CD14-positive monocyte (primary cell): ENCODE data around the gene NDUFV3. TPM values are rescaled to one million over a fixed set of nuclear protein-coding genes. Genes with fewer than 3 reads are reported as not detected.
"Not testable (repeated sequence)": the region's sequence is repeated elsewhere in the genome, so short reads cannot be mapped to it uniquely, and the experiment has no call there.

Experiments used
- DNase-seq, 3 donors: peaks; one replicate each; pipeline ENCODE4 v3.0.0-alpha.2; 2011 to 2022
- H2AFZ ChIP-seq: 2 replicates; pipeline ENCODE4 v1.6.0; 2012; ENCODE audit warnings: mild to moderate bottlenecking, low read depth, low read length, inconsistent platforms; ENCODE audit not compliant: insufficient read depth, poor library complexity, severe bottlenecking
- H3K27ac ChIP-seq, 2 donors: 1 replicate in 1 of 2; 2 replicates in 1 of 2; pipeline ENCODE4 v1.5.1; 2012 to 2013; ENCODE audit warnings: low read length in 2 of 2, control low read depth in 1 of 2, inconsistent platforms in 1 of 2, low read depth in 1 of 2, mild to moderate bottlenecking in 1 of 2
- H3K27me3 ChIP-seq, 2 donors: one replicate each; pipeline versions ENCODE4 v1.6.0 to v1.6.1; 2011 to 2013; ENCODE audit warnings: low read length in 2 of 2; ENCODE audit not compliant: control insufficient read depth in 2 of 2, insufficient read depth in 2 of 2
- H3K36me3 ChIP-seq, 2 donors: replicated peaks in 1 of 2; 1 replicate in 1 of 2; 2 replicates in 1 of 2; pipeline versions ENCODE4 v1.5.1 to v1.6.1; 2012 to 2013; ENCODE audit warnings: low read length in 2 of 2, control low read depth in 1 of 2, inconsistent platforms in 1 of 2, mild to moderate bottlenecking in 1 of 2; ENCODE audit not compliant: insufficient read depth in 2 of 2, control insufficient read depth in 1 of 2
- H3K4me1 ChIP-seq, 2 donors: 1 replicate in 1 of 2; 2 replicates in 1 of 2; pipeline versions ENCODE4 v1.5.1 to v1.6.1; 2012 to 2013; ENCODE audit warnings: low read length in 2 of 2, control low read depth in 1 of 2, inconsistent platforms in 1 of 2, mild to moderate bottlenecking in 1 of 2, moderate library complexity in 1 of 2; ENCODE audit not compliant: insufficient read depth in 2 of 2, control insufficient read depth in 1 of 2
- H3K4me2 ChIP-seq: replicated peaks from 2 replicates; pipeline ENCODE3; 2012; ENCODE audit warnings: low read length, moderate library complexity, mild to moderate bottlenecking; ENCODE audit not compliant: poor library complexity, severe bottlenecking; ENCODE audit errors: extremely low read depth
- H3K4me3 ChIP-seq, 3 experiments: fragments of 200-600 bp in 1 of 3; sonication (generic) in 1 of 3; replicated peaks in 1 of 3; 1 replicate in 2 of 3; 2 replicates in 1 of 3; pipeline ENCODE4 v1.5.1; 2011 to 2013; ENCODE audit warnings: low read length in 3 of 3, mild to moderate bottlenecking in 3 of 3, control low read depth in 2 of 3, low read depth in 2 of 3, inconsistent platforms in 1 of 3, moderate library complexity in 1 of 3
- H3K79me2 ChIP-seq: 2 replicates; pipeline ENCODE4 v1.6.0; 2012; ENCODE audit warnings: mild to moderate bottlenecking, control low read depth, inconsistent platforms, low read length, moderate library complexity; ENCODE audit not compliant: insufficient read depth
- H3K9ac ChIP-seq: 2 replicates; pipeline ENCODE4 v1.6.0; 2017; ENCODE audit warnings: low read length, mild to moderate bottlenecking; ENCODE audit not compliant: insufficient read depth, poor library complexity, severe bottlenecking
- H3K9me3 ChIP-seq, 2 donors: replicated peaks in 1 of 2; 1 replicate in 1 of 2; 2 replicates in 1 of 2; pipeline versions ENCODE4 v1.5.1 to v1.6.1; 2012 to 2013; ENCODE audit warnings: low read length in 2 of 2, control low read depth in 1 of 2; ENCODE audit not compliant: control insufficient read depth in 1 of 2, insufficient read depth in 1 of 2
- H4K20me1 ChIP-seq: 2 replicates; pipeline ENCODE4 v1.6.0; 2012; ENCODE audit warnings: mild to moderate bottlenecking, low read length, control low read depth, moderate library complexity; ENCODE audit not compliant: insufficient read depth
- H3K27ac Mint-ChIP-seq, 7 donors: one replicate each; pipeline ENCODE4 v1.8.0; 2020; ENCODE audit warnings: mild to moderate bottlenecking in 7 of 7, mixed read lengths in 7 of 7, moderate library complexity in 6 of 7, inconsistent platforms in 2 of 7
- H3K27me3 Mint-ChIP-seq, 3 donors: one replicate each; pipeline ENCODE4 v1.8.0; 2021 to 2022; ENCODE audit warnings: low read depth in 3 of 3, mild to moderate bottlenecking in 3 of 3, mixed read lengths in 3 of 3, moderate library complexity in 3 of 3, inconsistent platforms in 1 of 3
- H3K36me3 Mint-ChIP-seq, 2 donors: one replicate each; pipeline ENCODE4 v1.8.0; 2020; ENCODE audit warnings: mixed read lengths in 2 of 2, inconsistent platforms in 1 of 2, mild to moderate bottlenecking in 1 of 2
- H3K4me1 Mint-ChIP-seq: one replicate; pipeline ENCODE4 v1.8.0; 2020; ENCODE audit warnings: mild to moderate bottlenecking, mixed read lengths
- H3K4me3 Mint-ChIP-seq, 2 donors: one replicate each; pipeline ENCODE4 v1.8.0; 2020; ENCODE audit warnings: mild to moderate bottlenecking in 2 of 2, mixed read lengths in 2 of 2, moderate library complexity in 1 of 2
- H3K9me3 Mint-ChIP-seq, 7 donors: one replicate each; pipeline ENCODE4 v1.8.0; 2020 to 2022; ENCODE audit warnings: mixed read lengths in 7 of 7, mild to moderate bottlenecking in 6 of 7, moderate library complexity in 6 of 7, inconsistent platforms in 2 of 7
- CTCF ChIP-seq: fragments of 200-600 bp; IDR thresholded peaks from one replicate; pipeline ENCODE4 v1.8.0; 2022; ENCODE audit warnings: antibody characterized with exemption, mild to moderate bottlenecking
- WGBS: methylation state at CpG from one replicate; pipeline ENCODE4 v1.1.5; 2013; ENCODE audit warnings: missing lambda C conversion rate; ENCODE audit not compliant: insufficient coverage; 5-methylcytosine and 5-hydroxymethylcytosine counted together
- intact Hi-C, 2 donors: fragments of 100-400 bp; cut with micrococcal nuclease; formaldehyde crosslinking; loops; one replicate each; pipeline versions ENCODE4 v1.15.0 to v1.15.1; 2023
- polyA plus RNA-seq, 3 donors: library from polyadenylated mRNA; depleted of rRNA in 1 of 3; unstranded in 2 of 3; stranded (reverse) in 1 of 3; fragments of 300-500 nt in 2 of 3; fragments of >200 nt in 1 of 3; fragmentation: Illumina TruSeq in 2 of 3; gene quantifications; 1 replicate in 2 of 3; 2 replicates in 1 of 3; pipeline ENCODE4 v1.2.3, GENCODE V29; 2012 to 2021

Gene NDUFV3
- polyA plus RNA-seq, 3 donors, result 18.2 to 35.5 (median 28.0) TPM

DNA sequence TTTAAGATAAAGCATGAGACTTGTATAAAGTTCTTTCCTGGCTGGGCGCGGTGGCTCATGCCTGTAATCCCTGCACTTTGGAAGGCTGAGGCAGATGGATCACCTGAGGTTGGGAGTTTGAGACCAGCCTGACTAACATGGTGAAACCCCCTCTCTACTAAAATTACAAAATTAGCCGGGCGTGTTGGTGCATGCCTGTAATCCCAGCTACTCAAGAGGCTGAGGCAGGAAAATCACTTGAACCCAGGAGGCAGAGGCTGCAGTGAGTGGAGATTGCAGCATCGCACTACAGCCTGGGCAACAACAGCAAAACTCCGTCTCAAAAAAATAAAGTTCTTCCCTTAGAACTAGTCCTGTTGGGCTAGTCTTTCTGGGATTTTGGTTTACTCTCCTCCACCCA lies 18.8 kb downstream of the NDUFV3 start:
- H3K9ac ChIP-seq, H3K27me3 Mint-ChIP-seq, H3K4me1 Mint-ChIP-seq, H3K79me2 ChIP-seq, H3K27ac ChIP-seq, H3K4me3 Mint-ChIP-seq, H2AFZ ChIP-seq, H3K4me1 ChIP-seq, H3K27me3 ChIP-seq, intact Hi-C loops, DNase-seq, H3K9me3 ChIP-seq, H3K27ac Mint-ChIP-seq, H3K4me3 ChIP-seq, H3K4me2 ChIP-seq, H3K9me3 Mint-ChIP-seq: not testable (repeated sequence)
- H3K36me3 ChIP-seq, result peaks cover 43 to 62% of the 10 kb centered on the region in 2 donors
- no CpG with 5 or more reads among the region's 6 CpGs for WGBS
- H3K36me3 Mint-ChIP-seq, result peaks cover 40 to 63% of the 10 kb centered on the region in 2 donors
- H4K20me1 ChIP-seq, result peaks cover 32% of the 10 kb centered on the region

GRCh38 chr21:42913476-42913875 lies 20.4 kb downstream of the NDUFV3 start:
- H3K27me3 ChIP-seq, result no peaks in the 10 kb centered on the region
- no peaks in the 10 kb centered on the region for H3K9me3 ChIP-seq
- H4K20me1 ChIP-seq, result peaks cover 17% of the 10 kb centered on the region
- Mint-ChIP-seq H3K9me3 (no peaks in the 10 kb centered on the region), H3K36me3 (peaks cover 31 to 49% of the 10 kb centered on the region in 2 donors), H3K27me3 (no peaks in the 10 kb centered on the region), H3K4me1 (no peaks in the 10 kb centered on the region), H3K27ac (peak overlapping the region in 4 of 7 donors; percentile 7 to 78 (median 54)), H3K4me3 (no peak overlapping the region)
- no peak overlapping the region for H3K4me2 ChIP-seq
- no peak for DNase-seq
- H3K4me3 ChIP-seq, result no peak overlapping the region
- no peaks in the 10 kb centered on the region for H3K4me1 ChIP-seq
- H3K36me3 ChIP-seq, result peaks cover 33 to 47% of the 10 kb centered on the region in 2 donors
- no peak overlapping the region for H3K27ac ChIP-seq
- H2AFZ ChIP-seq, result no peak overlapping the region
- no peak overlapping the region for H3K9ac ChIP-seq
- intact Hi-C loops, result no loop called here
- no peak for TF ChIP-seq CTCF
- WGBS, result 77% methylated on average over 6 of the region's 7 CpGs
- H3K79me2 ChIP-seq, result no peaks in the 10 kb centered on the region
